ENCODE measurements around the gene CPED1. TPM values are rescaled to one million over a fixed set of nuclear protein-coding genes. Genes with fewer than 3 reads are reported as not detected.
A peak's percentile ranks its signal among the peaks of the same experiment; 100 is the strongest.

CPED1 gene
- total RNA-seq, 1 experiment from 2014 or later: 0.44 TPM

GRCh38 chr7:120987280-120987679 lies 1.2 kb upstream of the CPED1 start (continued):
- TF ChIP-seq ATF1 (CRISPR knock-in tag; IDR thresholded peaks at IDR 0.05) (no peak), HMGXB4 (CRISPR knock-in tag; IDR thresholded peaks at IDR 0.05) (no peak), ZNF219 (CRISPR knock-in tag; IDR thresholded peaks at IDR 0.05; ENCODE audit: borderline replicate concordance) (no peak), ATF6 (CRISPR knock-in tag; IDR thresholded peaks at IDR 0.05) (no peak), USF2 (CRISPR knock-in tag; IDR thresholded peaks at IDR 0.05) (no peak), E2F1 (CRISPR knock-in tag; IDR thresholded peaks at IDR 0.05) (no peak), CTCF (IDR thresholded peaks at IDR 0.05) (no peak)

- Mint-ChIP-seq H3K9me3 (no peaks in the 10 kb centered on the region), H3K27me3 (ENCODE audit: low read depth) (peaks cover 25% of the 10 kb centered on the region), H3K4me3 (peak overlapping the region; percentile 78), H3K4me1 (peaks cover 11% of the 10 kb centered on the region), H3K27ac (no peak overlapping the region), H3K36me3 (no peaks in the 10 kb centered on the region)
- ATAC-seq (peak; percentile 92), DNase-seq (ENCODE audit: low spot score) (peak; percentile 82)
- ChIA-PET CTCF (interaction anchor here (0.8 to 4.9 kb wide), 16 partner anchors 8 to 341 kb away, joined by 3 to 50 read pairs (median 4); no protein-coding TSS in a partner anchor), POLR2A (interaction anchor here (1.3 kb wide), 1 partner anchor 37 kb away, joined by 3 read pairs; the partner anchor contains the start of gene ING3)
- TF ChIP-seq SMAD4 (CRISPR knock-in tag; IDR thresholded peaks at IDR 0.05): no peak
- peak; percentile 89 for TF ChIP-seq CTCF (IDR thresholded peaks at IDR 0.05)
- no peak for TF ChIP-seq RORB (CRISPR knock-in tag; IDR thresholded peaks at IDR 0.05)
- no peak for TF ChIP-seq ZNF263 (CRISPR knock-in tag; IDR thresholded peaks at IDR 0.05; ENCODE audit: low read depth)
- no peak for TF ChIP-seq NR1H2 (CRISPR knock-in tag; IDR thresholded peaks at IDR 0.05)
- no peak for TF ChIP-seq IRF1 (CRISPR knock-in tag; IDR thresholded peaks at IDR 0.05)
- TF ChIP-seq ARID4B (CRISPR knock-in tag; IDR thresholded peaks at IDR 0.05; ENCODE audit: borderline replicate concordance): no peak
- TF ChIP-seq GRHL2 (CRISPR knock-in tag; IDR thresholded peaks at IDR 0.05; ENCODE audit: insufficient replicate concordance, severe bottlenecking): no peak
These were observed 574 bp upstream of the CPED1 start for GRCh38 chr7:120987683-120988590.

All from WTC11 (cell line).